OCI-LY3 (cell line): ENCODE results near the gene SH3RF3.

Experiments used
- H2AFZ ChIP-seq: fragments of 200-600, 300-600 bp; shearing (Covaris generic); 2 replicates; pipeline ENCODE4 v1.6.0; 2014; ENCODE audit warnings: antibody characterized with exemption, low read depth, low read length
- H3K27ac ChIP-seq: fragments of 200-600, 300-600 bp; sonication (generic); 2 replicates; pipeline ENCODE4 v1.5.1; 2014; ENCODE audit warnings: mild to moderate bottlenecking, low read length, moderate library complexity, mixed read lengths
- H3K27me3 ChIP-seq: fragments of 200-600, 300-600 bp; sonication (generic); 2 replicates; pipeline ENCODE4 v1.6.1; 2014; ENCODE audit warnings: low read depth, low read length, mixed read lengths
- H3K36me3 ChIP-seq: fragments of 200-600, 300-600 bp; sonication (generic); replicated peaks from 2 replicates; pipeline ENCODE3; 2014; ENCODE audit warnings: low read depth, low read length, mixed read lengths
- H3K4me1 ChIP-seq: fragments of 300-600, 200-600 bp; sonication (generic); 2 replicates; pipeline ENCODE4 v1.6.1; 2014; ENCODE audit warnings: low read length, mixed read lengths
- H3K4me2 ChIP-seq: fragments of 200-600, 300-600 bp; sonication (generic); 2 replicates; pipeline ENCODE4 v1.6.1; 2014; ENCODE audit warnings: low read length, mixed read lengths
- H3K4me3 ChIP-seq: fragments of 300-600, 200-600 bp; sonication (generic); 2 replicates; pipeline ENCODE4 v1.5.1; 2014; ENCODE audit warnings: antibody characterized with exemption, mild to moderate bottlenecking, low read length, moderate library complexity
- H3K79me2 ChIP-seq: fragments of 300-600, 200-600 bp; shearing (Covaris generic); 2 replicates; pipeline ENCODE4 v1.6.1; 2014; ENCODE audit warnings: mild to moderate bottlenecking, low read length, mixed read lengths
- H3K9ac ChIP-seq: fragments of 300-600, 200-600 bp; shearing (Covaris generic); 2 replicates; pipeline ENCODE4 v1.6.0; 2014; ENCODE audit warnings: mild to moderate bottlenecking, low read length, moderate library complexity
- H3K9me3 ChIP-seq: fragments of 200-600, 300-600 bp; shearing (Covaris generic); 2 replicates; pipeline ENCODE4 v1.6.1; 2014; ENCODE audit warnings: low read length, mixed read lengths; ENCODE audit not compliant: insufficient read depth
- H4K20me1 ChIP-seq: fragments of 200-600, 300-600 bp; sonication (generic); 2 replicates; pipeline ENCODE4 v1.6.1; 2016; ENCODE audit warnings: low read length, mixed read lengths; ENCODE audit not compliant: insufficient read depth
- EZH2phosphoT487 ChIP-seq: fragments of 200-600 bp; shearing (Covaris generic); IDR thresholded peaks from 2 replicates; pipeline ENCODE4 v1.6.1; 2018; ENCODE audit warnings: antibody characterized with exemption, mixed run types, low read depth
- TF ChIP-seq, protein P1 (sequence below): fragments of 200-600, 300-600 bp; sonication (generic); IDR thresholded peaks from 2 replicates; pipeline ENCODE4 v1.5.1; 2014; ENCODE audit warnings: antibody characterized with exemption, low read length, low read depth

Gene SH3RF3

DNA sequence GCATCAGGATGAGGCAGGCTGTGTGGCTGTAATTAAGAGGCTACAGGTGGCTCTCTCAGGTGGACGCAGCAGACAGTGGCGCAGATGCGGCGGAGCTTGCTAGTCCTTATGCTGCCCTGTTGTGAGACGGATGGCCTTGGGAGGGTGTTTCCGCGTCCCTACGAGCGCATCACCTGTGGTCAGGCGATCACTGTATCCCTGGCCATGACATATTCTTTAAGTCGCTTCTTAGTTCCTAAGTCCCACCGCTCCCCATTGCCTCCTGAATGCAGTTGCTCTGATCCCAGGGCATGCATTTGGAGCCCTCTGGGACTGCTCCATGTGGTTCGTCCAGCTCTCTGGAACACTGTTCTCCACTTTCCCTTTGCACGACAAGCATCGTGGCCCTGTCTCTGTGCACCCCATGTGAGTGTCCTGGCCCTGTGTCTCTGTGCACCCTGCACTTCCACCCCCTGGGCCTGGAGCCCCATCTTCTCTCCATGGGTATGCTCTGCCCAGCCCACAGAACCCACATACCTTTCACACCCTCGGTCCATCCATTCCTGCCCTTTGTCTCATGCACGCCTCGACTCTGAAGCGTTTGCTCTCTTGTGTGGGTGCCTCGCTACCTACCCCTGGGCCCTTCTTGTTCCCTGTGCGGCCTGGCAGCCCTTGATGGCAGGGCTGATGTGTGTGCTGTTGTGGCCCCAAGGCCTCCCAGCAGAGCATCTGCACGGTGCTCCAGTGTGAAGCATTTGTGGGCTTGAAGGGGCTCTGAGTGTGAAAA lies 74.4 kb downstream of the SH3RF3 start:
- H3K27ac ChIP-seq: no peak overlapping the region
- no peak overlapping the region for H3K4me3 ChIP-seq
- H3K79me2 ChIP-seq: no peaks in the 10 kb centered on the region
- no peaks in the 10 kb centered on the region for H3K4me1 ChIP-seq
- H3K4me2 ChIP-seq: no peak overlapping the region
- H3K9me3 ChIP-seq: no peaks in the 10 kb centered on the region
- TF ChIP-seq, protein P1, sequence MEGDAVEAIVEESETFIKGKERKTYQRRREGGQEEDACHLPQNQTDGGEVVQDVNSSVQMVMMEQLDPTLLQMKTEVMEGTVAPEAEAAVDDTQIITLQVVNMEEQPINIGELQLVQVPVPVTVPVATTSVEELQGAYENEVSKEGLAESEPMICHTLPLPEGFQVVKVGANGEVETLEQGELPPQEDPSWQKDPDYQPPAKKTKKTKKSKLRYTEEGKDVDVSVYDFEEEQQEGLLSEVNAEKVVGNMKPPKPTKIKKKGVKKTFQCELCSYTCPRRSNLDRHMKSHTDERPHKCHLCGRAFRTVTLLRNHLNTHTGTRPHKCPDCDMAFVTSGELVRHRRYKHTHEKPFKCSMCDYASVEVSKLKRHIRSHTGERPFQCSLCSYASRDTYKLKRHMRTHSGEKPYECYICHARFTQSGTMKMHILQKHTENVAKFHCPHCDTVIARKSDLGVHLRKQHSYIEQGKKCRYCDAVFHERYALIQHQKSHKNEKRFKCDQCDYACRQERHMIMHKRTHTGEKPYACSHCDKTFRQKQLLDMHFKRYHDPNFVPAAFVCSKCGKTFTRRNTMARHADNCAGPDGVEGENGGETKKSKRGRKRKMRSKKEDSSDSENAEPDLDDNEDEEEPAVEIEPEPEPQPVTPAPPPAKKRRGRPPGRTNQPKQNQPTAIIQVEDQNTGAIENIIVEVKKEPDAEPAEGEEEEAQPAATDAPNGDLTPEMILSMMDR: no peak
- TF ChIP-seq EZH2phosphoT487: no peak
- H4K20me1 ChIP-seq: no peaks in the 10 kb centered on the region
- H3K36me3 ChIP-seq: no peaks in the 10 kb centered on the region
- no peaks in the 10 kb centered on the region; the same call in 1 of the 2 replicates for H3K27me3 ChIP-seq
- H2AFZ ChIP-seq: no peak overlapping the region
- H3K9ac ChIP-seq: no peak overlapping the region

DNA sequence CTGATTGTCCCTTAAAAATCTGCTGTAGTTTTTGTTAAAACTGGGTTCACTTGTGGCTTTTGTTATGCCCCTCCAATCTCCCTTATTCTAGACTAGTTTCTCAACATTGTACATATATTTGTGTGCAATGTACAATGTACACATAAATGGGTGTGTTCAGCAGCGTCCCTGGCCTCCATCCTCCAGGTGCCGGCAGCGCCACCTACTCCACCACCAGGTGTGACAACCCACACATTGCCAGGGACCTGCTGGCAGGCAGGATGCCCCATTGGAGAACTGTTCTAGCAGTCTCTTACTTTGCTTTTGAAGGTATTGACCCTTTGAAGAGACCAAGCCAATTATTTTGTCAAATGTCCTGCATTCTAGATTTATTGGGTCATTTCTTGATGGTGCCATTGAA lies 75.4 kb downstream of the SH3RF3 start:
- H3K9me3 ChIP-seq: no peaks in the 10 kb centered on the region
- H4K20me1 ChIP-seq: no peaks in the 10 kb centered on the region
- no peak overlapping the region for H3K4me2 ChIP-seq
- no peaks in the 10 kb centered on the region for H3K36me3 ChIP-seq
- no peaks in the 10 kb centered on the region for H3K4me1 ChIP-seq
- no peak overlapping the region for H3K4me3 ChIP-seq
- no peak overlapping the region for H3K27ac ChIP-seq
- no peaks in the 10 kb centered on the region; the same call in 1 of the 2 replicates for H3K27me3 ChIP-seq
- no peak overlapping the region for H2AFZ ChIP-seq
- TF ChIP-seq EZH2phosphoT487: no peak
- TF ChIP-seq, protein P1: no peak
- H3K9ac ChIP-seq: no peak overlapping the region
- H3K79me2 ChIP-seq: no peaks in the 10 kb centered on the region

GRCh38 chr2:109205447-109205846 lies 76.4 kb downstream of the SH3RF3 start:
- Histone ChIP-seq H3K9ac (no peak overlapping the region), H3K79me2 (no peaks in the 10 kb centered on the region), H3K4me2 (no peak overlapping the region), H3K4me3 (no peak overlapping the region), H2AFZ (no peak overlapping the region), H3K4me1 (no peaks in the 10 kb centered on the region), H3K9me3 (no peaks in the 10 kb centered on the region), H3K27ac (no peak overlapping the region), H3K36me3 (no peaks in the 10 kb centered on the region), H3K27me3 (no peaks in the 10 kb centered on the region; the same call in 1 of the 2 replicates), H4K20me1 (no peaks in the 10 kb centered on the region)
- TF ChIP-seq EZH2phosphoT487: no peak
- TF ChIP-seq, protein P1: no peak

- Histone ChIP-seq H3K9me3 (no peaks in the 10 kb centered on the region), H2AFZ (no peak overlapping the region), H3K4me3 (no peak overlapping the region), H4K20me1 (no peaks in the 10 kb centered on the region), H3K4me2 (no peak overlapping the region), H3K9ac (no peak overlapping the region), H3K27me3 (no peaks in the 10 kb centered on the region; the same call in 1 of the 2 replicates), H3K4me1 (no peaks in the 10 kb centered on the region), H3K36me3 (no peaks in the 10 kb centered on the region), H3K27ac (no peak overlapping the region), H3K79me2 (no peaks in the 10 kb centered on the region)
- TF ChIP-seq, protein P1: no peak
- no peak for TF ChIP-seq EZH2phosphoT487
These were observed 77.7 kb downstream of the SH3RF3 start for GRCh38 chr2:109206569-109207146.
